GM21381 (cell line): Measurements from ENCODE around the gene KRTAP4-5.
"Not testable (repeated sequence)": the region's sequence is repeated elsewhere in the genome, so short reads cannot be mapped to it uniquely, and the experiment has no call there.

Source experiments
- ATAC-seq: cut with Tn5 transposase; IDR thresholded peaks from one replicate; pipeline ENCODE4 v1.9.1; 2021; ENCODE audit warnings: mild to moderate bottlenecking, moderate library complexity; ENCODE audit not compliant: unreplicated experiment

The KRTAP4-5 gene

GRCh38 chr17:41149652-41149985, at the start of gene KRTAP4-5:
Gene KRTAP4-5 (minus strand): TSS chr17:41149825. CDS start chr17:41149767, 58 bp downstream.
- no peak for ATAC-seq

- no peak for ATAC-seq
Measured at GRCh38 chr17:41196068-41196467, 46.4 kb upstream of the KRTAP4-5 start.

- no peak for ATAC-seq
Measured at GRCh38 chr17:41190328-41190727, 40.7 kb upstream of the KRTAP4-5 start.

GRCh38 chr17:41189837-41190318, 40.3 kb upstream of the KRTAP4-5 start, which contains the start of gene KRTAP9-1:
Gene KRTAP9-1 (plus strand): TSS chr17:41189887. CDS start chr17:41189887, 0 bp downstream.
- not testable (repeated sequence) for ATAC-seq

GRCh38 chr17:41186872-41187271, 37.2 kb upstream of the KRTAP4-5 start:
- no peak for ATAC-seq

GRCh38 chr17:41185001-41185400, 35.4 kb upstream of the KRTAP4-5 start:
- ATAC-seq, result no peak

- no peak for ATAC-seq
Measured at GRCh38 chr17:41184480-41184961, 34.9 kb upstream of the KRTAP4-5 start, which contains the start of gene KRTAP4-1. Gene KRTAP4-1 (minus strand): TSS chr17:41184911. CDS start chr17:41184854, 57 bp downstream.

- ATAC-seq, result no peak
Measured at GRCh38 chr17:41178843-41179616, 29.4 kb upstream of the KRTAP4-5 start.

GRCh38 chr17:41178341-41178740, 28.7 kb upstream of the KRTAP4-5 start:
- no peak for ATAC-seq

- ATAC-seq, result no peak
Measured at GRCh38 chr17:41177727-41178271, 28.2 kb upstream of the KRTAP4-5 start, which contains the start of gene KRTAP4-2. Gene KRTAP4-2 (minus strand): TSS chr17:41178221. CDS start chr17:41178164, 57 bp downstream.

GRCh38 chr17:41176744-41177387, 27.2 kb upstream of the KRTAP4-5 start:
- ATAC-seq, result no peak

- no peak for ATAC-seq
Measured at GRCh38 chr17:41171886-41172285, 22.3 kb upstream of the KRTAP4-5 start.

- ATAC-seq, result no peak
Measured at GRCh38 chr17:41168121-41168520, 18.5 kb upstream of the KRTAP4-5 start, which contains the start of gene KRTAP4-3. Gene KRTAP4-3 (minus strand): TSS chr17:41168221. CDS start chr17:41168172, 49 bp downstream.

GRCh38 chr17:41167561-41167960, 17.9 kb upstream of the KRTAP4-5 start:
- no peak for ATAC-seq

GRCh38 chr17:41163828-41164227, 14.2 kb upstream of the KRTAP4-5 start:
- ATAC-seq, result no peak

- no peak for ATAC-seq
Measured at GRCh38 chr17:41160648-41161047, 11.0 kb upstream of the KRTAP4-5 start, which contains the start of gene KRTAP4-4. Gene KRTAP4-4 (minus strand): TSS chr17:41160748. CDS start chr17:41160691, 57 bp downstream.

GRCh38 chr17:41160190-41160589, 10.6 kb upstream of the KRTAP4-5 start:
- not testable (repeated sequence) for ATAC-seq

- no peak for ATAC-seq
Measured at GRCh38 chr17:41153856-41154255, 4.2 kb upstream of the KRTAP4-5 start.

GRCh38 chr17:41151525-41151924, 1.9 kb upstream of the KRTAP4-5 start:
- ATAC-seq, result no peak

- no peak for ATAC-seq
Measured at GRCh38 chr17:41150026-41150425, 401 bp upstream of the KRTAP4-5 start.

GRCh38 chr17:41148971-41149651, 514 bp downstream of the KRTAP4-5 start:
- not testable (repeated sequence) for ATAC-seq
